ENCODE data around the gene HSCB.
"Not testable (repeated sequence)": the region's sequence is repeated elsewhere in the genome, so short reads cannot be mapped to it uniquely, and the experiment has no call there.

HSCB gene

GRCh38 chr22:28728002-28728401 lies 13.8 kb upstream of the HSCB start:
- DNase-seq: no peak
- CTCF ChIA-PET: no interaction called here
- H3K4me3 Mint-ChIP-seq: no peak overlapping the region
- peaks cover 35% of the 10 kb centered on the region for H3K36me3 Mint-ChIP-seq
- H3K27me3 Mint-ChIP-seq: no peaks in the 10 kb centered on the region
- H3K4me1 Mint-ChIP-seq: no peaks in the 10 kb centered on the region
- H3K9me3 Mint-ChIP-seq: no peaks in the 10 kb centered on the region
- H3K27ac Mint-ChIP-seq: no peak overlapping the region

GRCh38 chr22:28728621-28729313 lies 13.1 kb upstream of the HSCB start:
- CTCF ChIA-PET: no interaction called here
- Mint-ChIP-seq H3K36me3 (peaks cover 35% of the 10 kb centered on the region), H3K4me1 (no peaks in the 10 kb centered on the region), H3K27ac (no peak overlapping the region), H3K27me3 (no peaks in the 10 kb centered on the region), H3K9me3 (no peaks in the 10 kb centered on the region), H3K4me3 (no peak overlapping the region)
- no peak for DNase-seq

- no peak for DNase-seq
- H3K4me3 Mint-ChIP-seq: no peak overlapping the region
- H3K27me3 Mint-ChIP-seq: no peaks in the 10 kb centered on the region
- H3K36me3 Mint-ChIP-seq: peaks cover 35% of the 10 kb centered on the region
- no peak overlapping the region for H3K27ac Mint-ChIP-seq
- no peaks in the 10 kb centered on the region for H3K4me1 Mint-ChIP-seq
- no peaks in the 10 kb centered on the region for H3K9me3 Mint-ChIP-seq
- CTCF ChIA-PET: no interaction called here
These were observed 11.7 kb upstream of the HSCB start for GRCh38 chr22:28730179-28730578.

GRCh38 chr22:28734393-28734792 lies 7.4 kb upstream of the HSCB start:
- Mint-ChIP-seq H3K36me3 (peaks cover 32% of the 10 kb centered on the region), H3K9me3 (no peaks in the 10 kb centered on the region)

GRCh38 chr22:28736301-28737155 lies 5.3 kb upstream of the HSCB start:
- Mint-ChIP-seq H3K27me3 (no peaks in the 10 kb centered on the region), H3K9me3 (no peaks in the 10 kb centered on the region), H3K27ac (no peak overlapping the region), H3K4me1 (peaks cover 35% of the 10 kb centered on the region), H3K4me3 (no peak overlapping the region), H3K36me3 (peaks cover 34% of the 10 kb centered on the region)
- CTCF ChIA-PET: no interaction called here
- no peak for DNase-seq

More at GRCh38 chr22:28734393-28734792, 7.4 kb upstream of the HSCB start:
- DNase-seq: no peak
- H3K27me3 Mint-ChIP-seq: no peaks in the 10 kb centered on the region
- H3K4me1 Mint-ChIP-seq: peaks cover 17% of the 10 kb centered on the region
- CTCF ChIA-PET: interaction anchor here (0.7 kb wide), 1 partner anchor 133 kb away, joined by 4 read pairs; no protein-coding TSS in a partner anchor
- no peak overlapping the region for H3K4me3 Mint-ChIP-seq
- no peak overlapping the region for H3K27ac Mint-ChIP-seq

GRCh38 chr22:28737701-28738100 lies 4.1 kb upstream of the HSCB start:
- no peak for DNase-seq
- Mint-ChIP-seq H3K4me1 (peaks cover 42% of the 10 kb centered on the region), H3K27me3 (no peaks in the 10 kb centered on the region), H3K9me3 (no peaks in the 10 kb centered on the region), H3K4me3 (no peak overlapping the region), H3K27ac (no peak overlapping the region), H3K36me3 (peaks cover 36% of the 10 kb centered on the region)
- CTCF ChIA-PET: no interaction called here

- H3K36me3 Mint-ChIP-seq: peaks cover 29% of the 10 kb centered on the region
- H3K9me3 Mint-ChIP-seq, DNase-seq, H3K27ac Mint-ChIP-seq, CTCF ChIA-PET, H3K4me3 Mint-ChIP-seq, H3K27me3 Mint-ChIP-seq: not testable (repeated sequence)
- H3K4me1 Mint-ChIP-seq: peaks cover 54% of the 10 kb centered on the region
These were observed 3.0 kb upstream of the HSCB start for GRCh38 chr22:28738876-28739275.

- Mint-ChIP-seq H3K36me3 (peaks cover 36% of the 10 kb centered on the region), H3K27ac (peak overlapping the region; percentile 80), H3K9me3 (no peaks in the 10 kb centered on the region), H3K4me1 (peaks cover 58% of the 10 kb centered on the region), H3K27me3 (no peaks in the 10 kb centered on the region), H3K4me3 (peak overlapping the region; percentile 77)
- CTCF ChIA-PET: interaction anchor here (0.6 kb wide), 1 partner anchor 87 kb away, joined by 3 read pairs; no protein-coding TSS in a partner anchor
- DNase-seq: peak; percentile 24
These were observed 547 bp upstream of the HSCB start for GRCh38 chr22:28741200-28741784.

- Mint-ChIP-seq H3K4me1 (peaks cover 55% of the 10 kb centered on the region), H3K9me3 (no peaks in the 10 kb centered on the region), H3K4me3 (peak overlapping the region; percentile 77), H3K27me3 (no peaks in the 10 kb centered on the region), H3K36me3 (peaks cover 34% of the 10 kb centered on the region), H3K27ac (peak overlapping the region; percentile 80)
- no peak for DNase-seq
- CTCF ChIA-PET: no interaction called here
These were observed 723 bp downstream of the HSCB start for GRCh38 chr22:28742562-28742962.

GRCh38 chr22:28743852-28744251 lies 2.0 kb downstream of the HSCB start:
- Mint-ChIP-seq H3K4me3 (peak overlapping the region; percentile 77), H3K36me3 (peaks cover 31% of the 10 kb centered on the region), H3K4me1 (peaks cover 55% of the 10 kb centered on the region), H3K9me3 (no peaks in the 10 kb centered on the region), H3K27me3 (no peaks in the 10 kb centered on the region), H3K27ac (no peak overlapping the region)
- DNase-seq: no peak
- CTCF ChIA-PET: interaction anchor here (0.7 to 1.5 kb wide), 2 partner anchors 37 to 54 kb away, joined by 3 to 4 read pairs; no protein-coding TSS in a partner anchor

- CTCF ChIA-PET: no interaction called here
- peaks cover 25% of the 10 kb centered on the region for H3K36me3 Mint-ChIP-seq
- no peaks in the 10 kb centered on the region for H3K9me3 Mint-ChIP-seq
- no peak for DNase-seq
- no peak overlapping the region for H3K4me3 Mint-ChIP-seq
- H3K27ac Mint-ChIP-seq: no peak overlapping the region
- H3K27me3 Mint-ChIP-seq: no peaks in the 10 kb centered on the region
- H3K4me1 Mint-ChIP-seq: peaks cover 18% of the 10 kb centered on the region
These were observed 8.6 kb downstream of the HSCB start for GRCh38 chr22:28750471-28750881.

GRCh38 chr22:28754512-28754911 lies 12.7 kb downstream of the HSCB start:
- H3K36me3 Mint-ChIP-seq, CTCF ChIA-PET, DNase-seq, H3K4me1 Mint-ChIP-seq, H3K9me3 Mint-ChIP-seq, H3K4me3 Mint-ChIP-seq, H3K27me3 Mint-ChIP-seq, H3K27ac Mint-ChIP-seq: not testable (repeated sequence)

- DNase-seq: no peak
- H3K27me3 Mint-ChIP-seq: peaks cover 17% of the 10 kb centered on the region
- peaks cover 4% of the 10 kb centered on the region for H3K36me3 Mint-ChIP-seq
- no peak overlapping the region for H3K4me3 Mint-ChIP-seq
- CTCF ChIA-PET: no interaction called here
- peak overlapping the region; percentile 11 for H3K27ac Mint-ChIP-seq
- H3K9me3 Mint-ChIP-seq: no peaks in the 10 kb centered on the region
- peaks cover 5% of the 10 kb centered on the region for H3K4me1 Mint-ChIP-seq
These were observed 18.2 kb downstream of the HSCB start for GRCh38 chr22:28759861-28760560.

- no peaks in the 10 kb centered on the region for H3K9me3 Mint-ChIP-seq
- CTCF ChIA-PET: no interaction called here
- H3K4me3 Mint-ChIP-seq: no peak overlapping the region
- H3K27ac Mint-ChIP-seq: no peak overlapping the region
- H3K36me3 Mint-ChIP-seq: peaks cover 4% of the 10 kb centered on the region
- peaks cover 27% of the 10 kb centered on the region for H3K27me3 Mint-ChIP-seq
- DNase-seq: no peak
- H3K4me1 Mint-ChIP-seq: peaks cover 5% of the 10 kb centered on the region
These were observed 19.6 kb downstream of the HSCB start for GRCh38 chr22:28761449-28761755.
